Hepatocyte (in vitro differentiated cells): ENCODE measurements around the gene CIZ1. TPM values are rescaled to one million over a fixed set of nuclear protein-coding genes. Genes with fewer than 3 reads are reported as not detected.

Source experiments
- DNase-seq: peaks from one replicate; pipeline ENCODE4 v3.0.0-alpha.2; 2016; ENCODE audit warnings: low spot score
- H2AFZ ChIP-seq: fragments of 200-600 bp; sonication (generic); 2 replicates; pipeline ENCODE4 v1.6.0; 2016; ENCODE audit warnings: antibody characterized with exemption, mild to moderate bottlenecking
- H3K27ac ChIP-seq: fragments of 200-600 bp; sonication (generic); 2 replicates; pipeline ENCODE4 v1.5.1; 2016; ENCODE audit warnings: mild to moderate bottlenecking
- H3K27me3 ChIP-seq: fragments of 200-600 bp; sonication (generic); 2 replicates; pipeline ENCODE4 v1.6.1; 2016
- H3K36me3 ChIP-seq: fragments of 200-600 bp; sonication (generic); replicated peaks from 2 replicates; pipeline ENCODE4 v1.5.1; 2016; ENCODE audit warnings: low read depth; ENCODE audit not compliant: insufficient read depth
- H3K4me1 ChIP-seq: fragments of 200-600 bp; sonication (generic); 2 replicates; pipeline ENCODE4 v1.5.1; 2016; ENCODE audit warnings: mild to moderate bottlenecking, moderate library complexity; ENCODE audit not compliant: insufficient read depth
- H3K4me2 ChIP-seq: fragments of 200-600 bp; sonication (generic); 2 replicates; pipeline ENCODE4 v1.6.0; 2016
- H3K4me3 ChIP-seq: fragments of 200-600 bp; sonication (generic); 2 replicates; pipeline ENCODE4 v1.5.1; 2016; ENCODE audit warnings: mild to moderate bottlenecking
- H3K79me2 ChIP-seq: fragments of 200-600 bp; sonication (generic); 2 replicates; pipeline ENCODE4 v1.6.0; 2017; ENCODE audit warnings: mild to moderate bottlenecking
- H3K9me2 ChIP-seq: fragments of 200-600 bp; sonication (generic); replicated peaks from 2 replicates; pipeline ENCODE4 v1.6.0; 2017; ENCODE audit warnings: mild to moderate bottlenecking; ENCODE audit not compliant: insufficient read depth
- H3K9me3 ChIP-seq: fragments of 200-600 bp; sonication (generic); 2 replicates; pipeline ENCODE4 v1.5.1; 2016; ENCODE audit warnings: low read depth, mild to moderate bottlenecking
- H4K20me1 ChIP-seq: fragments of 200-600 bp; sonication (generic); 2 replicates; pipeline ENCODE4 v1.6.0; 2016; ENCODE audit warnings: mild to moderate bottlenecking; ENCODE audit not compliant: insufficient read depth, poor library complexity, severe bottlenecking
- EZH2 ChIP-seq: fragments of 200-600 bp; sonication (generic); IDR thresholded peaks from 2 replicates; pipeline ENCODE4 v1.6.1; 2016; ENCODE audit warnings: antibody characterized with exemption, mild to moderate bottlenecking, borderline replicate concordance
- EZH2phosphoT487 ChIP-seq: fragments of 200-600 bp; sonication (generic); IDR thresholded peaks from one replicate; pipeline ENCODE4 v1.6.1; 2018; ENCODE audit warnings: antibody characterized with exemption, mild to moderate bottlenecking, low read depth, moderate library complexity; ENCODE audit not compliant: unreplicated experiment, severe bottlenecking
- WGBS: methylation state at CpG from one replicate; pipeline ENCODE4 v1.1.6; 2016; ENCODE audit warnings: low lambda C conversion rate; ENCODE audit errors: missing lambda C conversion rate; 5-methylcytosine and 5-hydroxymethylcytosine counted together
- polyA plus RNA-seq: library from polyadenylated mRNA; unstranded; fragments of >200 nt; fragmentation: Nextera tagmentation; extraction: Ambion mirVana; gene quantifications from 2 replicates; pipeline ENCODE4 v1.2.1, GENCODE V29; 2016
- total RNA-seq: library from RNA; depleted of rRNA; stranded (reverse); fragments of >200 nt; gene quantifications from 2 replicates; pipeline ENCODE4 v1.2.3, GENCODE V29; 2014
- TF ChIP-seq, protein P1 (sequence below): fragments of 200-600 bp; sonication (generic); IDR thresholded peaks from 2 replicates; pipeline ENCODE4 v1.5.1; 2016; ENCODE audit warnings: antibody characterized with exemption, mild to moderate bottlenecking; ENCODE audit not compliant: poor library complexity

Gene CIZ1
- total and polyA plus RNA-seq, 2 experiments from 2014 or later: 31.0 to 85.6 TPM

DNA sequence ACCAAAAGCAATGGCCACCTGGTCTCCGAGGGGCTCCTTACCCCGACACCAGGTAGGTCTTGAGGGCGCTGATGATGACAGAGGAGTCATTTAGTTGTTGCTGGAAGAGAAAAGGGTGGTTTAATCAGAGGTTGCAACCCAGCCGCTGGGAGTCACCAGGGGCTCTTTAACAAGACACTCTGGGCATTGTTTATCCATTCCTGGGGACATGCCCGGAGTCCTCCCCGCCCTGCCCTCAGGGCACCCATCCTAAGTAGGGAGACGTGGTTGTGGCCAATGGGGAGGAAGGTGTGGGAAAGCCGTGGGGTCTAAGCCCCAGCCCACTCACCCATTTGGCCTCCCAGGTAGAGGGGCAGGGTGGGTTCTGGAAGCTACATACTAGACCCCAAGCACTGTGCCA, 66.9 kb downstream of the CIZ1 start:
- H3K9me2 ChIP-seq: no peaks in the 10 kb centered on the region
- no peaks in the 10 kb centered on the region for H3K36me3 ChIP-seq
- H3K79me2 ChIP-seq: peaks cover 33% of the 10 kb centered on the region
- no peak overlapping the region for H3K4me2 ChIP-seq
- no peak for DNase-seq
- no peak for TF ChIP-seq EZH2
- no peak for TF ChIP-seq EZH2phosphoT487
- TF ChIP-seq, protein P1, sequence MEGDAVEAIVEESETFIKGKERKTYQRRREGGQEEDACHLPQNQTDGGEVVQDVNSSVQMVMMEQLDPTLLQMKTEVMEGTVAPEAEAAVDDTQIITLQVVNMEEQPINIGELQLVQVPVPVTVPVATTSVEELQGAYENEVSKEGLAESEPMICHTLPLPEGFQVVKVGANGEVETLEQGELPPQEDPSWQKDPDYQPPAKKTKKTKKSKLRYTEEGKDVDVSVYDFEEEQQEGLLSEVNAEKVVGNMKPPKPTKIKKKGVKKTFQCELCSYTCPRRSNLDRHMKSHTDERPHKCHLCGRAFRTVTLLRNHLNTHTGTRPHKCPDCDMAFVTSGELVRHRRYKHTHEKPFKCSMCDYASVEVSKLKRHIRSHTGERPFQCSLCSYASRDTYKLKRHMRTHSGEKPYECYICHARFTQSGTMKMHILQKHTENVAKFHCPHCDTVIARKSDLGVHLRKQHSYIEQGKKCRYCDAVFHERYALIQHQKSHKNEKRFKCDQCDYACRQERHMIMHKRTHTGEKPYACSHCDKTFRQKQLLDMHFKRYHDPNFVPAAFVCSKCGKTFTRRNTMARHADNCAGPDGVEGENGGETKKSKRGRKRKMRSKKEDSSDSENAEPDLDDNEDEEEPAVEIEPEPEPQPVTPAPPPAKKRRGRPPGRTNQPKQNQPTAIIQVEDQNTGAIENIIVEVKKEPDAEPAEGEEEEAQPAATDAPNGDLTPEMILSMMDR: no peak
- H3K9me3 ChIP-seq: no peaks in the 10 kb centered on the region
- H3K4me3 ChIP-seq: no peak overlapping the region
- H3K27ac ChIP-seq: no peak overlapping the region
- H4K20me1 ChIP-seq: no peaks in the 10 kb centered on the region
- no peaks in the 10 kb centered on the region for H3K27me3 ChIP-seq
- no peak overlapping the region for H2AFZ ChIP-seq
- 91% methylated on average over 8 of the region's 8 CpGs for WGBS
- peaks cover 19% of the 10 kb centered on the region for H3K4me1 ChIP-seq

DNA sequence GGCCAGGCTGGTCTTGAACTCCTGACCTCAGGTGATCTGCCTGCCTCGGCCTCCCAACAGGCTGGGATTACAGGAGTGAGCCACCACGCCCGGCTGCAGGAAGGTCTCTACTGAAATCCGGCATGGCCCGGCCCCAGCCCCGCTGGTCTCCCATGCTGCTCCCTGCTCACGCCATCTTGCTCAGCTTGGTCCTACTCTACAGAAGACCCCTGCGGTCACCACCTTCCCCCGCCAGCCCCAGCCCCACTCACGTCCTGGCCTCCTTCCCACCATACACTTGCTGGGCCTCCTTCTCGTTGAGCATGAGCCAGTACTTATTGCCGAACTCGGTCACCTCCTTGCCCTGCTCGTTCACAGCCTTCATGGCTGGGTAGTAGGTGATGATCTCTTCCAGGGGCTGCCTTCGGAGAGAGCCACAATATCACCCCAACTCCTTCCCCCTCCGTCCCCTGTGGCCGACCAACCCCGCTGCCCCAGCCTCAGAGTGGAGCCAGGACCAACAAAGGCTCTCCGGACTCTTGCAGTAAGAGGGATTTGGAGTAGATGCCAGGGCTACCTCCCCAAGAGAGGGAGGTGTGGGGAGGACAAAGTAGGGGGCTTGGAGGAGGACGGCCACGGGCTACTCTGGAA, 67.8 kb downstream of the CIZ1 start:
- peaks cover 26% of the 10 kb centered on the region for H3K79me2 ChIP-seq
- WGBS: 96% methylated on average over 21 of the region's 21 CpGs
- H3K9me3 ChIP-seq: no peaks in the 10 kb centered on the region
- TF ChIP-seq, protein P1: no peak
- no peak for TF ChIP-seq EZH2phosphoT487
- TF ChIP-seq EZH2: no peak
- DNase-seq: no peak
- no peaks in the 10 kb centered on the region for H3K9me2 ChIP-seq
- H3K27ac ChIP-seq: no peak overlapping the region
- H3K4me1 ChIP-seq: peaks cover 13% of the 10 kb centered on the region
- H3K4me2 ChIP-seq: no peak overlapping the region
- no peaks in the 10 kb centered on the region for H3K27me3 ChIP-seq
- no peaks in the 10 kb centered on the region for H3K36me3 ChIP-seq
- H4K20me1 ChIP-seq: no peaks in the 10 kb centered on the region
- H2AFZ ChIP-seq: no peak overlapping the region
- no peak overlapping the region for H3K4me3 ChIP-seq

DNA sequence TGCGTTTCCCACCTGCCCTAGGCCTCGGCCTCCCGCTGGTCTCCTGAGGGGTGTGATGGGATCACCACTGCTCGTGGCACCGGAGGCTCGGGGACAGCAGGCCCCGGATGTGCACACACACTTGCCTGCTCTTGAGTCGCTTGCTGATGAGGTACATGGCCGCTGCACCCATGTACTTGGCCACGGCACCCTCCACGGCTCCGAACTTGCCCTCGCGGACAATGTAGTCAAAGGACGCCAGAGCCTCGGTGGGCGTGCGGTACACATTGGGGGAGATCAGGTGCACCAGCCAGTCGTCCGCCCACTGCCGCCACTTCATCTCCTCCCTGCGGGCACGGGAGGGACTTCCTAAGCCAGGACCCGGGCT, 68.6 kb downstream of the CIZ1 start:
- Histone ChIP-seq H3K4me1 (peaks cover 13% of the 10 kb centered on the region), H3K4me2 (no peak overlapping the region), H3K79me2 (peaks cover 26% of the 10 kb centered on the region), H4K20me1 (no peaks in the 10 kb centered on the region), H3K27me3 (no peaks in the 10 kb centered on the region), H3K27ac (no peak overlapping the region), H3K4me3 (no peak overlapping the region), H3K9me3 (no peaks in the 10 kb centered on the region), H2AFZ (no peak overlapping the region), H3K36me3 (no peaks in the 10 kb centered on the region), H3K9me2 (no peaks in the 10 kb centered on the region)
- 97% methylated on average over 24 of the region's 24 CpGs for WGBS
- DNase-seq: no peak
- TF ChIP-seq EZH2 (no peak), EZH2phosphoT487 (no peak)
- TF ChIP-seq, protein P1: no peak
